Karpas-422 (cell line): ENCODE results near the gene ACVR1C. TPM values are rescaled to one million over a fixed set of nuclear protein-coding genes. Genes with fewer than 3 reads are reported as not detected.
A peak's percentile ranks its signal among the peaks of the same experiment; 100 is the strongest.

Experiments
- DNase-seq: peaks from one replicate; pipeline ENCODE4 v3.0.0-alpha.2; 2015
- H2AFZ ChIP-seq: fragments of 200-600 bp; sonication (generic); 2 replicates; pipeline ENCODE4 v1.6.1; 2014; ENCODE audit warnings: antibody characterized with exemption, low read length, mixed read lengths
- H3K27ac ChIP-seq: fragments of 200-600 bp; sonication (generic); 2 replicates; pipeline ENCODE4 v1.5.1; 2014; ENCODE audit warnings: mild to moderate bottlenecking, low read length, moderate library complexity
- H3K27me3 ChIP-seq: fragments of 200-600 bp; sonication (generic); 2 replicates; pipeline ENCODE4 v1.6.1; 2014; ENCODE audit warnings: low read length, mixed read lengths
- H3K36me3 ChIP-seq: fragments of 200-600 bp; sonication (generic); 2 replicates; pipeline ENCODE4 v1.6.1; 2014; ENCODE audit warnings: low read length, mixed read lengths; ENCODE audit not compliant: insufficient read depth
- H3K4me1 ChIP-seq: fragments of 200-600 bp; sonication (generic); 2 replicates; pipeline ENCODE4 v1.6.1; 2014; ENCODE audit warnings: mild to moderate bottlenecking, low read length, mixed read lengths
- H3K4me2 ChIP-seq: fragments of 200-600 bp; sonication (generic); 2 replicates; pipeline ENCODE4 v1.6.1; 2014; ENCODE audit warnings: low read length, low read depth, mild to moderate bottlenecking; ENCODE audit not compliant: poor library complexity, severe bottlenecking
- H3K4me3 ChIP-seq: fragments of 200-600 bp; sonication (generic); 2 replicates; pipeline ENCODE4 v1.5.1; 2014; ENCODE audit warnings: mild to moderate bottlenecking, antibody characterized with exemption, low read length, mixed read lengths
- H3K79me2 ChIP-seq: fragments of 200-600 bp; sonication (generic); 2 replicates; pipeline ENCODE4 v1.6.1; 2014; ENCODE audit warnings: mild to moderate bottlenecking, low read length, mixed read lengths
- H3K9ac ChIP-seq: fragments of 200-600 bp; sonication (generic); 2 replicates; pipeline ENCODE4 v1.6.0; 2014; ENCODE audit warnings: low read length
- H3K9me2 ChIP-seq: fragments of 200-600 bp; sonication (generic), shearing (Covaris generic); replicated peaks from 2 replicates; pipeline ENCODE4 v1.6.0; 2014; ENCODE audit warnings: mild to moderate bottlenecking, low read length, moderate library complexity; ENCODE audit not compliant: insufficient read depth
- H3K9me3 ChIP-seq: fragments of 300-700, 200-600 bp; sonication (generic); 2 replicates; pipeline ENCODE4 v1.6.1; 2014; ENCODE audit warnings: low read length, mixed read lengths
- H4K20me1 ChIP-seq: fragments of 200-600 bp; sonication (generic); 2 replicates; pipeline ENCODE4 v1.6.1; 2014; ENCODE audit warnings: mild to moderate bottlenecking, antibody characterized with exemption, low read length, low read depth; ENCODE audit not compliant: insufficient read depth
- total RNA-seq: library from RNA; depleted of rRNA; stranded (reverse); fragments of >200 nt; shearing (Covaris generic); gene quantifications from 2 replicates; pipeline ENCODE4 v1.2.3, GENCODE V29; 2014; ENCODE audit warnings: low replicate concordance

The ACVR1C gene
- total RNA-seq, 1 experiment from 2014 or later = not detected

DNA sequence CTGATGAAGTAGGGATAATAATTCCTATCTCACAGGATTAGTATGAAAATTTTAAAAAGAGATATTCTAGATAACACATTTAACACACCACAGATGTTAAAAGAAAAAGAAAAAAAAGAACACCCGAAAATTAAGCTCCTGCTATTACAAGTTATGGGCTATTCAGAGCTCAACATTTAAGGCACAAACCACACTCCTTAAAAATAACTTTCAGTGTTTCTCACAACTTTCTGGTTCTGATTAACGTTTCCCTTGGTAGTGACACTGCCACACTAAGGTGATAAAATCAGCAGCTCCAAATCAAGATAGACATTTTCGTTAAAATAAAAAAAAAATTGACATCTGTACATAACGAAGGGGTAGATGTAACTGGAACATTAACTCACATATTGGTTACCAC is 26.9 kb downstream of the ACVR1C start:
- H3K9ac ChIP-seq = no peak overlapping the region
- no peak overlapping the region for H3K4me2 ChIP-seq
- H3K27ac ChIP-seq = no peak overlapping the region
- no peaks in the 10 kb centered on the region for H3K9me2 ChIP-seq
- H3K36me3 ChIP-seq = no peaks in the 10 kb centered on the region
- H3K27me3 ChIP-seq = no peaks in the 10 kb centered on the region
- no peaks in the 10 kb centered on the region for H4K20me1 ChIP-seq
- DNase-seq = peak; percentile 37
- no peak overlapping the region for H3K4me3 ChIP-seq
- no peak overlapping the region for H2AFZ ChIP-seq
- H3K4me1 ChIP-seq = no peaks in the 10 kb centered on the region
- H3K9me3 ChIP-seq = no peaks in the 10 kb centered on the region
- H3K79me2 ChIP-seq = no peaks in the 10 kb centered on the region

- Histone ChIP-seq H3K4me2 (no peak overlapping the region), H3K4me3 (no peak overlapping the region), H3K4me1 (no peaks in the 10 kb centered on the region), H2AFZ (no peak overlapping the region), H3K9ac (no peak overlapping the region), H3K79me2 (no peaks in the 10 kb centered on the region), H3K27me3 (no peaks in the 10 kb centered on the region), H3K27ac (no peak overlapping the region), H3K9me3 (no peaks in the 10 kb centered on the region), H3K36me3 (no peaks in the 10 kb centered on the region), H3K9me2 (no peaks in the 10 kb centered on the region), H4K20me1 (no peaks in the 10 kb centered on the region)
- DNase-seq = no peak
These were observed 31.5 kb downstream of the ACVR1C start for GRCh38 chr2:157596992-157597681.

GRCh38 chr2:157593411-157593810 is 35.3 kb downstream of the ACVR1C start:
- no peaks in the 10 kb centered on the region for H3K9me2 ChIP-seq
- no peak overlapping the region for H3K4me3 ChIP-seq
- H3K9ac ChIP-seq = no peak overlapping the region
- H3K9me3 ChIP-seq = no peaks in the 10 kb centered on the region
- H4K20me1 ChIP-seq = no peaks in the 10 kb centered on the region
- H3K36me3 ChIP-seq = no peaks in the 10 kb centered on the region
- H3K4me1 ChIP-seq = no peaks in the 10 kb centered on the region
- no peaks in the 10 kb centered on the region for H3K79me2 ChIP-seq
- no peaks in the 10 kb centered on the region for H3K27me3 ChIP-seq
- H2AFZ ChIP-seq = no peak overlapping the region
- no peak for DNase-seq
- H3K27ac ChIP-seq = no peak overlapping the region
- no peak overlapping the region for H3K4me2 ChIP-seq

GRCh38 chr2:157592948-157593347 is 35.7 kb downstream of the ACVR1C start:
- no peak for DNase-seq
- Histone ChIP-seq H3K27me3 (no peaks in the 10 kb centered on the region), H3K4me1 (no peaks in the 10 kb centered on the region)

DNA sequence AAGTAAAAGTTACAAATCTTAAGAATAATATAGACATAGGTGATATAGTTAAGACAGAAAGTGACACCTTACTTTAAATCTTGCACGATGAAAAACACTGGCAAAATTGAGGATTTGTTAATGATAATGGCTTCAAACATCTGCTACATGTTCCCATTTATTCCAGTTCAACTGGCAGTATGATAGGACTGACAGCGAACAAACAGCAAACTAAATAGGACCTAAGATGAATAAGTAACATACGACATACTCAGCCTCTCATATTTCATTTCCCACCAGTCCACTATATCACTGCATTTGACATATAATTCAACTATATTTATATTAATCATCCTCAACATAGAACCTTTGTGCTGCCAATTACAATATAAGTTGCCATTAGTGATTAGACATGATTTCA is 36.3 kb downstream of the ACVR1C start:
- no peak for DNase-seq
- Histone ChIP-seq H3K9ac (no peak overlapping the region), H2AFZ (no peak overlapping the region), H3K9me3 (no peaks in the 10 kb centered on the region), H4K20me1 (no peaks in the 10 kb centered on the region), H3K79me2 (no peaks in the 10 kb centered on the region), H3K36me3 (no peaks in the 10 kb centered on the region), H3K4me3 (no peak overlapping the region), H3K4me2 (no peak overlapping the region), H3K4me1 (no peaks in the 10 kb centered on the region), H3K9me2 (no peaks in the 10 kb centered on the region), H3K27ac (no peak overlapping the region), H3K27me3 (no peaks in the 10 kb centered on the region)

More at GRCh38 chr2:157592948-157593347, 35.7 kb downstream of the ACVR1C start:
- H3K4me3 ChIP-seq = no peak overlapping the region
- H3K9me2 ChIP-seq = no peaks in the 10 kb centered on the region
- no peaks in the 10 kb centered on the region for H3K9me3 ChIP-seq
- H4K20me1 ChIP-seq = no peaks in the 10 kb centered on the region
- no peak overlapping the region for H3K4me2 ChIP-seq
- no peak overlapping the region for H2AFZ ChIP-seq
- H3K9ac ChIP-seq = no peak overlapping the region
- no peak overlapping the region for H3K27ac ChIP-seq
- H3K79me2 ChIP-seq = no peaks in the 10 kb centered on the region
- H3K36me3 ChIP-seq = no peaks in the 10 kb centered on the region

GRCh38 chr2:157587576-157587975 is 41.1 kb downstream of the ACVR1C start:
- no peak for DNase-seq
- H3K4me3 ChIP-seq = no peak overlapping the region
- H4K20me1 ChIP-seq = no peaks in the 10 kb centered on the region
- no peaks in the 10 kb centered on the region for H3K9me2 ChIP-seq
- H3K4me2 ChIP-seq = no peak overlapping the region
- H3K4me1 ChIP-seq = no peaks in the 10 kb centered on the region
- H3K27ac ChIP-seq = no peak overlapping the region
- H3K36me3 ChIP-seq = no peaks in the 10 kb centered on the region
- no peaks in the 10 kb centered on the region for H3K9me3 ChIP-seq
- no peaks in the 10 kb centered on the region for H3K27me3 ChIP-seq
- H3K9ac ChIP-seq = no peak overlapping the region
- H3K79me2 ChIP-seq = no peaks in the 10 kb centered on the region
- no peak overlapping the region for H2AFZ ChIP-seq

DNA sequence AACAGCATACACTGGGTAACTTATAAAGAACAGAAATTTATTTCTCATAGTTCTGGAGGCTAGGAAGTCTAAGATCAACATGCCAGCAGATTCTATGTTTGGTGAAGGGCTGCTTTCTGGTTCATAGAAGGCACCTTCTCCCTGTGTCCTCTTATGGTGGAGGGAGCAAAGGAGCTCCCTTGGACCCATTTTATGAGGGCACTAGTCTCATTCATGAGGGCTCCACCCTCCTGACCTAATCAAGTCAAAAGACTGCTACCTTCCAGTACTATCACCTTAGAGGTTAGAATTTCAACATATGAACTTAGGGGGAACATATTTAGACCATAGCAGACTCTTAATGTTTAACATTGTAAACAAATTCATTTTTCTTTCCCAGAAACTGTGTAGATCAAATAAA is 54.5 kb downstream of the ACVR1C start:
- Histone ChIP-seq H3K79me2 (no peaks in the 10 kb centered on the region), H3K9ac (no peak overlapping the region), H3K4me3 (no peak overlapping the region), H3K4me2 (no peak overlapping the region), H3K27ac (no peak overlapping the region), H3K9me3 (no peaks in the 10 kb centered on the region), H3K4me1 (peaks cover 7% of the 10 kb centered on the region), H2AFZ (no peak overlapping the region), H3K36me3 (no peaks in the 10 kb centered on the region), H3K27me3 (no peaks in the 10 kb centered on the region), H3K9me2 (no peaks in the 10 kb centered on the region), H4K20me1 (no peaks in the 10 kb centered on the region)
- DNase-seq = no peak

DNA sequence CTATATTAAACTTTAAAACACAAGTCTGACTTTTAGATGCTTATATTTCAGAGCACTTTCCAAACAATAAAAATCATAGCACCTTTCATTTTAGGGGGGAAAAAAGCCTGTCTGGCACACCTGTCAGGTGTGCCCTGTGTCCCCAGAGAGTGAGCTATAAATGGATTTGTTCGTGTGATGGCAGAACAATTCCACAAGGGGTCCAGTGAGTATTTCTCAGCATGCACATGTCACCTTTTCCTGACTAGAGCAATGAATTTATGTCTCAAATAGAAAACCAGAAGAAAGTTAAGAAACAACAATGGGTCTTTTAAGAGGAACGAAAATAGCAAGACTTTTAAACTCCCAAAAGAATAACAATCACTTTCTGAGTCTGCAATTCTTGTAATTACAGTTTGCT is 55.9 kb downstream of the ACVR1C start:
- no peaks in the 10 kb centered on the region for H3K27me3 ChIP-seq
- H3K9ac ChIP-seq = no peak overlapping the region
- H3K36me3 ChIP-seq = no peaks in the 10 kb centered on the region
- no peaks in the 10 kb centered on the region for H3K9me2 ChIP-seq
- no peak overlapping the region for H3K27ac ChIP-seq
- no peaks in the 10 kb centered on the region for H3K79me2 ChIP-seq
- H4K20me1 ChIP-seq = no peaks in the 10 kb centered on the region
- H3K4me3 ChIP-seq = no peak overlapping the region
- no peak overlapping the region for H3K4me2 ChIP-seq
- H2AFZ ChIP-seq = no peak overlapping the region
- peaks cover 7% of the 10 kb centered on the region for H3K4me1 ChIP-seq
- H3K9me3 ChIP-seq = no peaks in the 10 kb centered on the region
- DNase-seq = peak; percentile 49
